Activated naive CD8-positive, alpha-beta T cell treated with anti-CD3 and anti-CD28 coated beads, Interleukin-2, amount 50 U/mL, for 24 hours (primary cell): Measurements from ENCODE around the gene HOMER1.

ENCODE experiments used
- ATAC-seq: fragments of 150-1000 bp; cut with Tn5 transposase; one replicate; pipeline ENCODE4 v1.10.0; 2021
- DNase-seq: peaks from one replicate; pipeline ENCODE4 v3.0.0; 2021
- H3K27ac Mint-ChIP-seq: one replicate; pipeline ENCODE4 v1.8.0; 2021; ENCODE audit warnings: mild to moderate bottlenecking, mixed read lengths
- H3K27me3 Mint-ChIP-seq: one replicate; pipeline ENCODE4 v1.8.0; 2021; ENCODE audit warnings: mixed read lengths
- H3K36me3 Mint-ChIP-seq: one replicate; pipeline ENCODE4 v1.8.0; 2021; ENCODE audit warnings: low read depth, mixed read lengths
- H3K4me1 Mint-ChIP-seq: one replicate; pipeline ENCODE4 v1.8.0; 2021; ENCODE audit warnings: mixed read lengths
- H3K4me3 Mint-ChIP-seq: one replicate; pipeline ENCODE4 v1.8.0; 2021; ENCODE audit warnings: mild to moderate bottlenecking, moderate library complexity, mixed read lengths
- H3K9me3 Mint-ChIP-seq: one replicate; pipeline ENCODE4 v1.8.0; 2021; ENCODE audit warnings: mixed read lengths

HOMER1 gene

GRCh38 chr5:79513704-79514390 lies at the start of gene HOMER1:
TSS of gene HOMER1 (minus strand) at chr5:79514134. CDS start at chr5:79512774, 1,360 bp downstream.
- Mint-ChIP-seq H3K9me3 (no peaks in the 10 kb centered on the region), H3K27ac (peak within 1 kb of the TSS; percentile 96), H3K36me3 (no peaks in the 10 kb centered on the region), H3K27me3 (peaks cover 9% of the 10 kb centered on the region), H3K4me3 (peak within 1 kb of the TSS; percentile 92), H3K4me1 (peaks cover 54% of the 10 kb centered on the region)
- DNase-seq: peak; percentile 78
- peak; percentile 68 for ATAC-seq

GRCh38 chr5:79563247-79563590 lies 49.3 kb upstream of the HOMER1 start:
- Mint-ChIP-seq H3K4me1 (peaks cover 45% of the 10 kb centered on the region), H3K36me3 (peaks cover 10% of the 10 kb centered on the region), H3K27me3 (peaks cover 2% of the 10 kb centered on the region), H3K9me3 (peaks cover 6% of the 10 kb centered on the region), H3K27ac (peak overlapping the region; percentile 100), H3K4me3 (no peak overlapping the region)
- DNase-seq (no peak), ATAC-seq (no peak)

- H3K36me3 Mint-ChIP-seq: peaks cover 10% of the 10 kb centered on the region
- DNase-seq (no peak), ATAC-seq (peak; percentile 34)
- peaks cover 6% of the 10 kb centered on the region for H3K9me3 Mint-ChIP-seq
- peak overlapping the region; percentile 100 for H3K27ac Mint-ChIP-seq
- H3K4me3 Mint-ChIP-seq: peak overlapping the region; percentile 24
- peaks cover 46% of the 10 kb centered on the region for H3K4me1 Mint-ChIP-seq
- peaks cover 2% of the 10 kb centered on the region for H3K27me3 Mint-ChIP-seq
Observed at GRCh38 chr5:79562351-79563246, 48.7 kb upstream of the HOMER1 start.

GRCh38 chr5:79561525-79561893 lies 47.6 kb upstream of the HOMER1 start:
- ATAC-seq (peak; percentile 74), DNase-seq (peak; percentile 34)
- Mint-ChIP-seq H3K27me3 (peaks cover 2% of the 10 kb centered on the region), H3K4me1 (peaks cover 46% of the 10 kb centered on the region), H3K9me3 (peaks cover 6% of the 10 kb centered on the region), H3K27ac (peak overlapping the region; percentile 100), H3K4me3 (peak overlapping the region; percentile 48), H3K36me3 (peaks cover 10% of the 10 kb centered on the region)

- peaks cover 10% of the 10 kb centered on the region for H3K36me3 Mint-ChIP-seq
- H3K4me1 Mint-ChIP-seq: peaks cover 46% of the 10 kb centered on the region
- DNase-seq: peak; percentile 30
- peak; percentile 88 for ATAC-seq
- peaks cover 6% of the 10 kb centered on the region for H3K9me3 Mint-ChIP-seq
- H3K27me3 Mint-ChIP-seq: peaks cover 2% of the 10 kb centered on the region
- H3K4me3 Mint-ChIP-seq: peak overlapping the region; percentile 48
- H3K27ac Mint-ChIP-seq: peak overlapping the region; percentile 100
Observed at GRCh38 chr5:79560771-79561524, 47.0 kb upstream of the HOMER1 start.

- H3K27me3 Mint-ChIP-seq: peaks cover 2% of the 10 kb centered on the region
- ATAC-seq: no peak
- DNase-seq: no peak
- no peak overlapping the region for H3K4me3 Mint-ChIP-seq
- H3K36me3 Mint-ChIP-seq: no peaks in the 10 kb centered on the region
- H3K9me3 Mint-ChIP-seq: peaks cover 16% of the 10 kb centered on the region
- H3K4me1 Mint-ChIP-seq: peaks cover 17% of the 10 kb centered on the region
- H3K27ac Mint-ChIP-seq: no peak overlapping the region
Observed at GRCh38 chr5:79555418-79555817, 41.5 kb upstream of the HOMER1 start.

GRCh38 chr5:79552984-79553383 lies 39.0 kb upstream of the HOMER1 start:
- Mint-ChIP-seq H3K27me3 (no peaks in the 10 kb centered on the region), H3K4me3 (no peak overlapping the region), H3K9me3 (peaks cover 13% of the 10 kb centered on the region), H3K27ac (no peak overlapping the region), H3K4me1 (peaks cover 8% of the 10 kb centered on the region), H3K36me3 (no peaks in the 10 kb centered on the region)
- DNase-seq (no peak), ATAC-seq (no peak)

GRCh38 chr5:79547982-79548381 lies 34.0 kb upstream of the HOMER1 start:
- Mint-ChIP-seq H3K4me3 (no peak overlapping the region), H3K27ac (no peak overlapping the region)
- no peak for ATAC-seq

GRCh38 chr5:79547429-79547822 lies 33.5 kb upstream of the HOMER1 start:
- DNase-seq (no peak), ATAC-seq (no peak)
- H3K9me3 Mint-ChIP-seq: peaks cover 7% of the 10 kb centered on the region
- H3K27ac Mint-ChIP-seq: no peak overlapping the region
- H3K36me3 Mint-ChIP-seq: no peaks in the 10 kb centered on the region
- no peaks in the 10 kb centered on the region for H3K4me1 Mint-ChIP-seq
- H3K4me3 Mint-ChIP-seq: no peak overlapping the region
- H3K27me3 Mint-ChIP-seq: no peaks in the 10 kb centered on the region

More at GRCh38 chr5:79547982-79548381, 34.0 kb upstream of the HOMER1 start:
- no peak for DNase-seq
- no peaks in the 10 kb centered on the region for H3K27me3 Mint-ChIP-seq
- H3K9me3 Mint-ChIP-seq: peaks cover 13% of the 10 kb centered on the region
- H3K4me1 Mint-ChIP-seq: peaks cover 2% of the 10 kb centered on the region
- no peaks in the 10 kb centered on the region for H3K36me3 Mint-ChIP-seq

GRCh38 chr5:79546782-79547428 lies 33.0 kb upstream of the HOMER1 start:
- Mint-ChIP-seq H3K36me3 (no peaks in the 10 kb centered on the region), H3K27me3 (no peaks in the 10 kb centered on the region), H3K27ac (no peak overlapping the region), H3K9me3 (peaks cover 3% of the 10 kb centered on the region), H3K4me3 (no peak overlapping the region), H3K4me1 (no peaks in the 10 kb centered on the region)
- DNase-seq: no peak
- no peak for ATAC-seq

GRCh38 chr5:79544131-79544530 lies 30.2 kb upstream of the HOMER1 start:
- H3K9me3 Mint-ChIP-seq: no peaks in the 10 kb centered on the region
- H3K4me1 Mint-ChIP-seq: no peaks in the 10 kb centered on the region
- DNase-seq (no peak), ATAC-seq (no peak)
- no peaks in the 10 kb centered on the region for H3K36me3 Mint-ChIP-seq
- no peak overlapping the region for H3K4me3 Mint-ChIP-seq
- H3K27ac Mint-ChIP-seq: no peak overlapping the region
- H3K27me3 Mint-ChIP-seq: no peaks in the 10 kb centered on the region

- no peak for ATAC-seq
- Mint-ChIP-seq H3K4me1 (no peaks in the 10 kb centered on the region), H3K4me3 (no peak overlapping the region), H3K9me3 (no peaks in the 10 kb centered on the region), H3K36me3 (no peaks in the 10 kb centered on the region), H3K27ac (no peak overlapping the region), H3K27me3 (peaks cover 3% of the 10 kb centered on the region)
- no peak for DNase-seq
Observed at GRCh38 chr5:79540939-79541338, 27.0 kb upstream of the HOMER1 start.

GRCh38 chr5:79536193-79536906 lies 22.4 kb upstream of the HOMER1 start:
- Mint-ChIP-seq H3K36me3 (no peaks in the 10 kb centered on the region), H3K4me3 (no peak overlapping the region), H3K4me1 (no peaks in the 10 kb centered on the region), H3K27me3 (peaks cover 4% of the 10 kb centered on the region), H3K9me3 (no peaks in the 10 kb centered on the region), H3K27ac (no peak overlapping the region)
- DNase-seq (no peak), ATAC-seq (no peak)
